Aorta (tissue), 5 donors: ENCODE results near the gene FANCC. TPM values are rescaled to one million over a fixed set of nuclear protein-coding genes. Genes with fewer than 3 reads are reported as not detected.

Experiments used
- ATAC-seq: fragments of 200-7000 bp; cut with Tn5 transposase; one replicate; pipeline ENCODE4 v1.9.1; 2022; ENCODE audit warnings: moderate library complexity; ENCODE audit not compliant: low FRiP score
- DNase-seq, 2 donors: peaks; one replicate each; pipeline ENCODE4 v3.0.0-alpha.2; 2020
- H3K27ac ChIP-seq, 2 donors: one replicate each; pipeline ENCODE4 v1.5.1; 2013; ENCODE audit warnings: low read length in 2 of 2, mild to moderate bottlenecking in 2 of 2, moderate library complexity in 2 of 2, control low read depth in 1 of 2, inconsistent platforms in 1 of 2, low read depth in 1 of 2
- H3K27me3 ChIP-seq, 2 donors: one replicate each; pipeline ENCODE4 v1.6.1; 2013; ENCODE audit warnings: control low read depth in 1 of 2, low read length in 1 of 2, mild to moderate bottlenecking in 1 of 2, moderate library complexity in 1 of 2; ENCODE audit not compliant: insufficient read depth in 2 of 2, control insufficient read depth in 1 of 2
- H3K36me3 ChIP-seq, 2 donors: one replicate each; pipeline ENCODE4 v1.6.1; 2013; ENCODE audit warnings: control low read depth in 1 of 2, low read length in 1 of 2, mild to moderate bottlenecking in 1 of 2; ENCODE audit not compliant: insufficient read depth in 2 of 2, control insufficient read depth in 1 of 2
- H3K4me1 ChIP-seq, 2 donors: one replicate each; pipeline ENCODE4 v1.6.1; 2013; ENCODE audit warnings: low read length in 2 of 2, control low read depth in 1 of 2, mild to moderate bottlenecking in 1 of 2, moderate library complexity in 1 of 2; ENCODE audit not compliant: insufficient read depth in 2 of 2, control insufficient read depth in 1 of 2
- H3K4me3 ChIP-seq, 2 donors: one replicate each; pipeline ENCODE4 v1.5.1; 2013; ENCODE audit warnings: low read length in 2 of 2, control low read depth in 1 of 2, mild to moderate bottlenecking in 1 of 2
- H3K9me3 ChIP-seq: one replicate; pipeline ENCODE4 v1.6.1; 2013; ENCODE audit warnings: mild to moderate bottlenecking, low read length; ENCODE audit not compliant: control insufficient read depth
- WGBS, 2 donors: extraction: QIAGEN DNeasy Blood & Tissue Kit; methylation state at CpG; one replicate each; pipeline ENCODE4 v1.1.7; 2013; 5-methylcytosine and 5-hydroxymethylcytosine counted together
- intact Hi-C, 2 donors: fragments of 100-400 bp; cut with DNase I; formaldehyde crosslinking; loops; one replicate each; pipeline versions ENCODE4 v1.14.2 to v1.15.0; 2022
- long read RNA-seq, 2 donors: library from polyadenylated mRNA; unstranded; transcript quantifications; one replicate each; pipeline ENCODE4 v2.0.0, GENCODE V29; 2020 to 2021
- polyA plus RNA-seq, 2 donors: library from polyadenylated mRNA; stranded (reverse); fragments of 200-250 nt; gene quantifications; one replicate each; pipeline ENCODE4 v1.2.3, GENCODE V29; 2013
- total RNA-seq, 2 donors: library from RNA; stranded (reverse); fragmentation: NEBNext Ultra II Directional; extraction: Animal tissue kit (Norgen Biotek cat#: 25700); gene quantifications; one replicate each; pipeline ENCODE4 v1.2.1, GENCODE V29; 2021
- donor health status: healthy with polysubstance abuse.
- donor health status: Bipolar disorder and iron deficiency.
- donor health status: DM: no; HTN: no; CAD: no.
- donor health status: DM: no; HTN: no; CAD: no.
- donor health status: DM: yes; HTN: yes; CAD: no.

FANCC gene, protein sequence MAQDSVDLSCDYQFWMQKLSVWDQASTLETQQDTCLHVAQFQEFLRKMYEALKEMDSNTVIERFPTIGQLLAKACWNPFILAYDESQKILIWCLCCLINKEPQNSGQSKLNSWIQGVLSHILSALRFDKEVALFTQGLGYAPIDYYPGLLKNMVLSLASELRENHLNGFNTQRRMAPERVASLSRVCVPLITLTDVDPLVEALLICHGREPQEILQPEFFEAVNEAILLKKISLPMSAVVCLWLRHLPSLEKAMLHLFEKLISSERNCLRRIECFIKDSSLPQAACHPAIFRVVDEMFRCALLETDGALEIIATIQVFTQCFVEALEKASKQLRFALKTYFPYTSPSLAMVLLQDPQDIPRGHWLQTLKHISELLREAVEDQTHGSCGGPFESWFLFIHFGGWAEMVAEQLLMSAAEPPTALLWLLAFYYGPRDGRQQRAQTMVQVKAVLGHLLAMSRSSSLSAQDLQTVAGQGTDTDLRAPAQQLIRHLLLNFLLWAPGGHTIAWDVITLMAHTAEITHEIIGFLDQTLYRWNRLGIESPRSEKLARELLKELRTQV
- total RNA-seq (10 to 100 TPM in 1 of 2 donors, 1 to 10 TPM in 1; 5.7 to 10.9 TPM), polyA plus RNA-seq (1 to 10 TPM; 1.5 to 6.0 TPM)
- long read RNA-seq, donor 1, full-length matches to known transcripts: 5 of 43 reads
- long read RNA-seq, donor 1, partial matches to known transcripts: 4 of 43 reads
- long read RNA-seq, donor 1, other reads (novel, unspliced or antisense): 34 of 43 reads
- long read RNA-seq, donor 2, full-length matches to known transcripts: 1 of 33 reads
- long read RNA-seq, donor 2, partial matches to known transcripts: 0 of 33 reads
- long read RNA-seq, donor 2, other reads (novel, unspliced or antisense): 32 of 33 reads

DNA sequence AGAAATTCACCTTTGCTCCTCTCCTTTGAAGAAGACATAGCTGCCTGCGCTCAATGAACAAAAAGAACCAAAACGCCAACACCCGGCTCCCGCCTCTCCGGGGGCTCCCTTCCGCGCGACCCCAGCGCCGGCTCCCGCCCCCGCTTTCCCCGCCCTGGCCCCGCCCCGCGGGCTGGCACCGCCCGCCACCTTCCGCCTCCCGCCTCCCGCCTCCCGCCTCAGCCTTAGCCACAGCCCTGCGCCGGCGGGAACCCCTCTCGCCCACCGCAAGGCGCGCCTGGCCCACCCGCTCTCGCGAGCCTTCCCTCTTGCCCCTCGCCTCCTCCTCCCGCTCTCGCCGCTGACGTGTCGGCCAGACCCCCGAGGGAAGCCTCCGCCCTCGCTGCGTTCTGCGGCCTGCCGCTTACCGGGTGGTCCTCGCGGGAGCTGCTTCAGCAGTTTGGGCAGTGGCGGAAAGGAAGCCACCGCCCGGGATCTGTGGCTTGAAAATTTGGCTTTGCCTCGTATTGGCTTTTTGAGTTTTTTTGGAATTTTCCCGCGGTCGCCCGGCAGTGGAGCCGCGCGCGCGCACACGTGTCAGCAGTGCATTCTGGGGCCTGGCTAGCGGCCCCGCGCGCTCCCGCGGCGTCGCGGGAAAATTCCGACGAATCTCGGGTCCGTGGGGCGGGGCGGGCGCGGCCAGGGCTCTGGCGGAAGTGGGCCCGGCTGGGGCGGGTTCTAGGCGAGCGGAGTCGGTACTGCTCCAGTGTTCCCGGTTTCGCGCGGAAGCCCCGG lies at the start of gene FANCC:
Gene FANCC, minus strand, starts transcription at position 591 of the 774 bp plus-strand sequence. CDS start 68,418 bp downstream, outside the sequence.
- DNase-seq (peak; percentile 95 to 99), ATAC-seq (peak; percentile 96)
- H3K27ac ChIP-seq: peak within 1 kb of the TSS in 1 of 2 donors; percentile 85
- 0% methylated on average over 70 to 89 of the region's 89 CpGs for WGBS, 2 donors
- H3K4me1 ChIP-seq: no peaks in the 10 kb centered on the region
- H3K36me3 ChIP-seq: no peaks in the 10 kb centered on the region
- H3K4me3 ChIP-seq: peak within 1 kb of the TSS; percentile 66 to 73
- H3K9me3 ChIP-seq: no peaks in the 10 kb centered on the region
- H3K27me3 ChIP-seq: no peaks in the 10 kb centered on the region
- intact Hi-C loops: loop anchor here in 1 of 2 donors (5.0 kb wide), 1 partner anchor 190 kb away; no protein-coding TSS in a partner anchor

DNA sequence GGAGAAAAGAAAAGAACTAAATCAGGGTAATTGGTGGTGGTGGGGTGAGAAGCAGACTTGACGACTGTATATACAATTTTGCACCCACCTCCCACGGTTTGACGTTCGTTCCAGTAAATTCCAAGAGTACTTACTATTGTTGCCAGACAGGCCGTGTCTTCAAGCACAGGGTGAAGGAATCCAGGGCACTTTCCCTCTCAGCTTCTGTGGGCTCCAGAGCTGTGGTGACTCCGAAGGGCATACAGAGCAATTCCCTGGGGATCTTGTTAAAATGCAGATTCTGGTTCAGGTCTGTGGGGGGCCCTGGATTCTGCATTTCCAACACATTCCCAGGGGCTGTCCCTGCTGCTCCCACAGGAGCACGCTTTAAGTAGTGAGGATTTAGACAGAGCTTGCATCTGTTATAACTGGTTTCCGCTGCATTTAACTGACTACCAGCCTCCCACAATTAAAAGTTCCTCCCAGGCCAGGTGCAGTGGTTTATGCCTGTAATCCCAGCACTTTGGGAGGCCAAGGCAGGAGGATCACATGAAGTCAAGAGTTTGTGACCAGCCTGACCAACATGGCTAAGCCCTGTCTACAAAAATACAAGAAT lies 49.3 kb upstream of the FANCC start:
- no peak for DNase-seq
- no peaks in the 10 kb centered on the region for H3K9me3 ChIP-seq
- 69 to 74% methylated on average over 8 of the region's 8 CpGs for WGBS, 2 donors
- no peak for ATAC-seq
- H3K27ac ChIP-seq: no peak overlapping the region
- no peaks in the 10 kb centered on the region for H3K36me3 ChIP-seq
- intact Hi-C loops: no loop called here
- H3K4me3 ChIP-seq: no peak overlapping the region
- H3K4me1 ChIP-seq: no peaks in the 10 kb centered on the region
- H3K27me3 ChIP-seq: no peaks in the 10 kb centered on the region

DNA sequence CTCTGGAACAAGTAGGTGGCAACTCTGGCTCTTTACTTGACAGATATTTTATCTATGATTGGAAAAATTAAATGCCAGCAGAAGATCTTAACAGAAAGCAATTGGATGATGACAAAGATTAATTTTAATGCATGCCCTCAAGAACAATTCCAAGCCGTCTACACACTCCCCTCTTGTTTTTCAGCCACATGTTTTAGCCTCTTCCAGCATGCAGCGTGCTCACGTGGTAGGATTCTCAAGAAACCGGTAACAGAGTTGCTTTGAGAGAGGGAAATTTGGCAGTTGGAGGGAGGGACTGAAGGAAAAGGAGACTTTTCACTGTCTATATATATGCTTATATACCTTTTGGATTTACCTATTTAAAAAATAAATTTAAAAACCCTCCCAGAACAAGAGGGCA lies 48.3 kb upstream of the FANCC start:
- no peaks in the 10 kb centered on the region for H3K9me3 ChIP-seq
- no peaks in the 10 kb centered on the region for H3K36me3 ChIP-seq
- intact Hi-C loops: no loop called here

DNA sequence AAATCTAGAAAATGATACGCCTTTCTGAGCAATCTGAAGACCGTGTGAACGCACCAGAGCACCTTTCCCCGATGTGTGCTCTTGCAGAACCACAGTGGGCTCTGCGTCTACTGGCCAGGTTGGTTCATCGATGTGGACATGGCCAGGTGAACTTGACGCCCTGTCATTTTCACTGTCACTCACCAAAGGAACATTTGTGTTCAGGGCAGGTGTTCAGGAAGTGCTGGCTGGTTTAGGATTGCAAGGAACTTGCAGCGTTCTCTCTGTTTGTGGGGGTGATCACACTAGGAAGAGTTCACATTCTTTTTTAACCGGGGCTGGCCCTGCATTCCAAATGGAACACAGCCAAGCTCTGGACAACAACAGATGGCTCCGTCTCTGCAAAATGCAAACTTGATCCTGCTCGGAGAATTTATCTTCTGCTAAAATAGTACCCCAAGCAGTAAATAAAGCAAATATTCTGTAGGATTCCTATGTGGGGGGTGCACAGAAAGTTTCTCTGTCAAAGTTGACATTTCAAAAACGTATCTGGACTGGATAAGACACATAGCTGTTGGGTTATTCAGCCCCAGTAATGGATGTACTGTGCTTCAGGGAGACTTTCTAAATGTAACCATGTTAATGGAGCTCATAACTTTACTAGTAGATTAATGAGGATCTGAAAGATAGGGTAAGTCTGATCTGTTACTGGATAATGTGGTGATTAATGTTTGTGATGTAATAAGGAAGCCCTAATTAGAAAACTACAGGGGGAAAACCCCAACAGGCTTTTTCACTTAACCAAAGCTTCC lies 45.7 kb upstream of the FANCC start:
- no peaks in the 10 kb centered on the region for H3K27me3 ChIP-seq
- ATAC-seq (no peak), DNase-seq (no peak)
- intact Hi-C loops: no loop called here
- no peaks in the 10 kb centered on the region for H3K9me3 ChIP-seq
- H3K27ac ChIP-seq: no peak overlapping the region
- H3K36me3 ChIP-seq: no peaks in the 10 kb centered on the region
- no peaks in the 10 kb centered on the region for H3K4me1 ChIP-seq
- WGBS, 2 donors: 55 to 56% methylated on average over 12 of the region's 12 CpGs
- no peak overlapping the region for H3K4me3 ChIP-seq

More for the DNA sequence above, 48.3 kb upstream of the FANCC start:
- Histone ChIP-seq H3K27ac (no peak overlapping the region), H3K4me1 (no peaks in the 10 kb centered on the region), H3K27me3 (no peaks in the 10 kb centered on the region), H3K4me3 (no peak overlapping the region)
- WGBS, 2 donors: 73 to 77% methylated on average over 4 of the region's 4 CpGs
- DNase-seq (no peak), ATAC-seq (no peak)

DNA sequence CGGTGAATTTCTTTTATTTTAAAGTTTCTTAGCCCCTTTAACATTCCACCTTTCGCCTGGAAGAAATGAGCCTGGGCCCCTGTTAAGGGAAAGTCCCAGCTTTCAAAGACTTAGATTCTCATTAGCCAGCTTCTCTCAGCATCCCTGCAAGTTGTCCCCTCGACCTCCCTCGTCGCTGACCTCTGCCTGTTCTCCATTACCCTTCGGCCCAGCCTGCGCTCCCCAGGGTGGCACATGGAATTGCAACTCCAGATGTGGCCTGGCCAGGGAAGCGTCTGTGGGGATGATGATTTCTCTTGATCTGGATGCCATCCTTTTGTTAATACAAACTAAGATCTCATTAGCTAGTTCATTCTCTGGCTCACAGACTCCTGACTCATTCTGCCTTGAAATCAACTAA lies 43.4 kb upstream of the FANCC start:
- Histone ChIP-seq H3K4me1 (no peaks in the 10 kb centered on the region), H3K36me3 (no peaks in the 10 kb centered on the region), H3K4me3 (no peak overlapping the region), H3K27me3 (no peaks in the 10 kb centered on the region), H3K9me3 (no peaks in the 10 kb centered on the region), H3K27ac (no peak overlapping the region)
- ATAC-seq (no peak), DNase-seq (no peak)
- intact Hi-C loops: no loop called here
- 78 to 79% methylated on average over 8 of the region's 8 CpGs for WGBS, 2 donors

DNA sequence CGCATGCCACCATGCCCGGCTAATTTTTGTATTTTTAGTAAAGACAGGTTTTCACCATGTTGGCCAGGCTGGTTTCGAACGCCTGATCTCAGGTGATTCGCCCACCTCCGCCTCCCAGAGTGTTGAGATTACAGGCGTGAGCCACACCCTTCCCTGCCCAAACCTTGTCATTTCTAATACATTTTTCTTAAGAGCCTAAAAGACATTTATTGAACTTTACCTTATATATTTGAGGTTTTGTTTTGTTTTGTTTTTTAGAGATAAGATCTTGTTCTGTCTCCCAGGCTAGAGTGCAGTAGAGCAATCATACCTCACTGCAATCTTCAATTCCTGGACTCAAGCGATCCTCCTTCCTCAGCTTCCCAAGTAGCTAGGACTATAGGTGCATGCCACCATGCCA lies 39.8 kb upstream of the FANCC start:
- intact Hi-C loops: no loop called here
- H3K4me1 ChIP-seq: no peaks in the 10 kb centered on the region
- no peaks in the 10 kb centered on the region for H3K36me3 ChIP-seq
- 93 to 98% methylated on average over 8 of the region's 8 CpGs for WGBS, 2 donors
- H3K9me3 ChIP-seq: no peaks in the 10 kb centered on the region
- DNase-seq: no peak
- H3K4me3 ChIP-seq: no peak overlapping the region
- H3K27ac ChIP-seq: no peak overlapping the region
- no peak for ATAC-seq
- H3K27me3 ChIP-seq: no peaks in the 10 kb centered on the region

DNA sequence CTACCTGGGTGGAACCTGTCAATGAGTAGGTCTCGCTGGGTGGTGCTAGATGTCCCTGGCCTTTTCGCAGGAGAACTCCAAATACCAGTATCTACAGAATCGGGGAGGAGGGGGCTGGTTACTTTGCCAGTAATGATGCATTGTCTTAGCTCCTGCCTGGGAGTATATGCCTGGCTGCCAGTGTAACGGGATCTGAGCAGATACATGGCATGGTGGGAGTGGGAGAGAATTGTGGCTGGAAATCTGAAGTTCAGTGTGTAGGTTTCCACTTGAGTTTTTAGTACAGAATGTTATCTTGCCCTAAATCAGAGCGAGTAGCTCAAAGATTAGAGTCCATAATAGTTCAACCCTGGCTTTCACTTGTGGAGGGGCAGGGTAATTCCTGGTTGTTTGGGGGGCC lies 38.0 kb upstream of the FANCC start:
- no peak overlapping the region for H3K27ac ChIP-seq
- WGBS, 2 donors: 65 to 68% methylated on average over 5 of the region's 5 CpGs
- no peaks in the 10 kb centered on the region for H3K9me3 ChIP-seq
- no peak for ATAC-seq
- H3K4me1 ChIP-seq: no peaks in the 10 kb centered on the region
- H3K4me3 ChIP-seq: no peak overlapping the region
- no peaks in the 10 kb centered on the region for H3K27me3 ChIP-seq
- intact Hi-C loops: no loop called here
- no peaks in the 10 kb centered on the region for H3K36me3 ChIP-seq
- DNase-seq: no peak
